ENCODE results near the gene ATP10A.

DNA sequence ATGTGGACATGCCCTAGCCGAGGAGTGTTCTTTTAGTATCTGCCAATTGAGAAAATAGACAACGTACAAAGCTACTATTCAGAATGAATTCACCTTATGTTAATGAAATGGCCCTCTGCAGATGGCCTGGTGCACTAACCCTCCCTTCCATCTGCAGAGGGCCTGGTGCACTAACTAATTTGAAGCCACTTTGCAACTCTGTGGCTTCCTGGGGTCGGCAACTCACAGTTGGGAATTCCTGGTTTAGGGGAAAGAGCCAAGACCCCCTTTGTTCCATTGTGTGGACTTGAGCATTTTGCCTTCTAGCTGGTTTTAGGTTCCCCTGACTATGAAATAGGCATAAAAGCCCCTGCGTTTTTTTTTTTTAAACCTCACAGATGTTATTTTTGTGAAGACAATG lies 220.0 kb downstream of the ATP10A start:
- no peak for TF ChIP-seq CTCF (IDR thresholded peaks at IDR 0.05)
- TF ChIP-seq POLR2A (IDR thresholded peaks at IDR 0.05): no peak
